PC-3 (cell line): ENCODE data around the gene LRRC10.

Source experiments
- EZH2 ChIP-seq: fragments of 300-600 bp; sonication (generic); IDR thresholded peaks from one replicate; pipeline ENCODE4 v1.6.1; 2017; ENCODE audit warnings: antibody characterized with exemption, mild to moderate bottlenecking, low read length; ENCODE audit not compliant: unreplicated experiment
- EZH2phosphoT487 ChIP-seq: fragments of 300-600 bp; sonication (generic); IDR thresholded peaks from 2 replicates; pipeline ENCODE4 v1.6.1; 2018; ENCODE audit warnings: mild to moderate bottlenecking, antibody characterized with exemption, low read length, borderline replicate concordance
- TF ChIP-seq, protein P1 (sequence below): fragments of 300-600 bp; sonication (generic); conservative IDR thresholded peaks from 2 replicates; pipeline ENCODE4 v1.5.1; 2017; ENCODE audit warnings: antibody characterized with exemption, low read depth, mild to moderate bottlenecking, low read length

DNA sequence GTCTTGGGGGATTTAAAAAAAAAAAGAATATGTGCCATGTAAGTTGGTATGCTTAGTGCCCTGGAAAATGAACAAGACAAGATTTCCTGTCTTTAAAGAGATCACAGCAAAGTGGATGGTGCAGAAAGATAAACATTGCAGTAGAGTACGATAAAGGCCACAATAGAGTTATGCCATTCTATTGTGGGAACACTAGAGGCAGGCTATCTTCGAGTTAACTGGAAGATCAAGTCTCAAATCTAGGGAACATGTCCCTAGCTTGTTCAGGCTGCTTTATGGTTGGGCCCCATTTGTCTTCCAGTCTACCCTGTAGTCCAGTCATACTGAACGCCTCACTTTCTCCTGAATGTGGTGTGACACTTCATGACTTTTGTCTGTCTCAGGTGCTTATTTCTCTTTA, 44.1 kb downstream of the LRRC10 start:
- TF ChIP-seq, protein P1, sequence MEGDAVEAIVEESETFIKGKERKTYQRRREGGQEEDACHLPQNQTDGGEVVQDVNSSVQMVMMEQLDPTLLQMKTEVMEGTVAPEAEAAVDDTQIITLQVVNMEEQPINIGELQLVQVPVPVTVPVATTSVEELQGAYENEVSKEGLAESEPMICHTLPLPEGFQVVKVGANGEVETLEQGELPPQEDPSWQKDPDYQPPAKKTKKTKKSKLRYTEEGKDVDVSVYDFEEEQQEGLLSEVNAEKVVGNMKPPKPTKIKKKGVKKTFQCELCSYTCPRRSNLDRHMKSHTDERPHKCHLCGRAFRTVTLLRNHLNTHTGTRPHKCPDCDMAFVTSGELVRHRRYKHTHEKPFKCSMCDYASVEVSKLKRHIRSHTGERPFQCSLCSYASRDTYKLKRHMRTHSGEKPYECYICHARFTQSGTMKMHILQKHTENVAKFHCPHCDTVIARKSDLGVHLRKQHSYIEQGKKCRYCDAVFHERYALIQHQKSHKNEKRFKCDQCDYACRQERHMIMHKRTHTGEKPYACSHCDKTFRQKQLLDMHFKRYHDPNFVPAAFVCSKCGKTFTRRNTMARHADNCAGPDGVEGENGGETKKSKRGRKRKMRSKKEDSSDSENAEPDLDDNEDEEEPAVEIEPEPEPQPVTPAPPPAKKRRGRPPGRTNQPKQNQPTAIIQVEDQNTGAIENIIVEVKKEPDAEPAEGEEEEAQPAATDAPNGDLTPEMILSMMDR: peak; percentile 27; the same call in 1 of the 2 replicates
- TF ChIP-seq EZH2 (no peak), EZH2phosphoT487 (no peak)
